ENCODE results near the gene WBP2.

The WBP2 gene

GRCh38 chr17:75824666-75825065 is 30.5 kb downstream of the WBP2 start:
- no peak for TF ChIP-seq JUND (IDR thresholded peaks at IDR 0.05; ENCODE audit: low read depth)
- no peak for DNase-seq (ENCODE audit: low read depth in 1 of 2, low spot score in 1 of 2)
- in situ Hi-C loops (cut with HindIII; ENCODE audit: low pct_unique_long_range_greater_than_20kb, low sequenced_read_pairs) = no loop called here

DNA sequence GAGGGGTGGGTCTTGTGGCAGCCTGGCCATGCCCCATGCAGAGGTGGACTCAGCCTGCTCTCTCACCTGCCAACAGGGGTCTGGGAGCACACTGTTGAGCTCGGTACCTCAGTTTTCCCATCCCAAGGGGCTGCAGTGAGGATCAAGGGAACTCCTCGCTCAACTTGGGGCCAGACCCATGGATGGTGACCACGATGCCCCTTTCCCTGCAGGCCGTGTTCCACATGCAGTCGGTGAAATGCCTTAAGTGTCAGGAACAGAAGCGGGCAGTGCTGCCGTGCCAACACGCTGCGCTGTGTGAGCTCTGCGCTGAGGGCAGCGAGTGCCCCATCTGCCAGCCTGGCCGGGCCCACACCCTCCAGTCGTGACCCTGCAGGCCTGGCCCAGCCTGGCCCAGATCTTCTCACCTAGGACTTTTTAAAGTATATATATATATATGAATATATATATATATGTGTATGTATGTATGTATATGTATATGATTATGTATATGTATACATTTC is 31.0 kb downstream of the WBP2 start:
- in situ Hi-C loops (cut with HindIII; ENCODE audit: low pct_unique_long_range_greater_than_20kb, low sequenced_read_pairs) = no loop called here
- no peak for DNase-seq (ENCODE audit: low read depth in 1 of 2, low spot score in 1 of 2)
- TF ChIP-seq JUND (IDR thresholded peaks at IDR 0.05; ENCODE audit: low read depth) = no peak

DNA sequence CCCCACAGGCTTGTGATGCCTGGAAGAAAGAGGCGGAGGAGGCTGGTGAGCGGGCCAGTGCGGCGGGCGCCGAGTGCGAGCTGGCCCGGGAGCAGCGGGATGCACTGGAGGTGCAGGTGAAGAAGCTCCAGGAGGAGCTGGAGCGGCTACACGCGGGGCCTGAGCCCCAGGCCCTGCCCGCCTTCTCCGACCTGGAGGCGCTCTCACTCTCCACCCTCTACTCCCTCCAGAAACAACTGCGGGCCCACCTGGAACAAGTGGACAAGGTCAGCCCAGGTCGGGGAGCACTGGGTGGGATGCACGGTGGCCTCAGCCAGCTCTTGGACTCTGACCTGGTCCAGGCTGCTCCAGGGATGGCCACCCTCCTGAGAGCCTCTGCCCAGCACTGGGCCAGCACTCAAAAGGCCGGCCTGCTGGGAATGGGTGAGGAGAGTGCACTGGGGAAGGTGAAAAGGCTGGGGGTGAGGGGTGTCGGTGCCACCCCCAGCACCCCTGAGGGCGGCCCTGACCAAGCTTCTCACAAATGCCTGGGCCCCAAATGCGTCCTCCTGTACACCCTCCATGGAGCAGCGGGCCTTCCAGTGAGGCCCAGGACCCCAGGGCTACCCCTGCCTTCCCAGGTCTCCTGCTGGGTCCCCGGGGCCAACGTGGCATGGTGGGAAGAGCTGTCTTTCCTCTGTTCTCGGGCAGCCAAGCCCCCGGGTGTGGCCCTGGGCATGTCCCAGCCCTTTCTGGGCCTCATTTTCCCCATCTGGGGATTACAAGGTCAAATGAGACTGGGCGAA is 31.7 kb downstream of the WBP2 start:
- TF ChIP-seq JUND (IDR thresholded peaks at IDR 0.05; ENCODE audit: low read depth) = no peak
- DNase-seq (ENCODE audit: low read depth in 1 of 2, low spot score in 1 of 2) = no peak
- in situ Hi-C loops (cut with HindIII; ENCODE audit: low pct_unique_long_range_greater_than_20kb, low sequenced_read_pairs) = no loop called here

- DNase-seq (ENCODE audit: low read depth in 1 of 2, low spot score in 1 of 2) = no peak
- in situ Hi-C loops (cut with HindIII; ENCODE audit: low pct_unique_long_range_greater_than_20kb, low sequenced_read_pairs) = no loop called here
- TF ChIP-seq JUND (IDR thresholded peaks at IDR 0.05; ENCODE audit: low read depth) = no peak
Observed at GRCh38 chr17:75822800-75823166, 32.4 kb downstream of the WBP2 start.

DNA sequence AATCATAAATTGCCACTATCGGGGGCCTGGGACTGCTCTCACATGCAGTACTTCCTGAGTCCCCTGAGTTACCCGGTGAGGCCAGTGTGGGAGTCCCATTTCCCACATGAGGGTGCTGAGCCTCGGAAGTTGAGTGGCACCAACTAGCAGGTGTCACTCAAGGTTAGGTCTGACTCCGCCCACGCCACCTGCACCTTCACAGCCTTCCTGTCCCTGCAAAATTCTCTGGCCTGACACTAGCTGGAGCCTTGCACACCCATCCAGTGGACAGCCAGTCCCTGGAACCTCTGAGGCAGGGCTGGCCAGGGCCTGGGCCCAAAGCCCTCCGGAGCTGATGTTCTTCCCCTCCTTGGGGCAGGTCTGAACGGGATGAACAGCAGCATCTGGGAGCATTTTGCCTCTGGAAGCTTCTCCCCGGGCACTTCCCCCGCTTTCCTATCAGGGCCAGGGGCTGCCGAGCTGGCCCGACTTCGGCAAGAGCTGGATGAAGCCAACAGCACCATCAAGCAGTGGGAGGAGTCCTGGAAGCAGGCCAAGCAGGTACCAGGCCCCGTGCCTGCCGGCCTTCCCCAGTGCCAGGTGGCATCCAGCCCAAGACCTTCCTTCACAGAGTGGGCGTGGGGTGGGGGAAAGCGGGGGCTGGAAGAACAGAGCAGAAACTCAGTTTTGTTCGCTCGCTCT is 32.9 kb downstream of the WBP2 start:
- in situ Hi-C loops (cut with HindIII; ENCODE audit: low pct_unique_long_range_greater_than_20kb, low sequenced_read_pairs) = no loop called here
- peak in 1 of 2 experiments; percentile 48 for DNase-seq (ENCODE audit: low read depth in 1 of 2, low spot score in 1 of 2)
- TF ChIP-seq JUND (IDR thresholded peaks at IDR 0.05; ENCODE audit: low read depth) = no peak

DNA sequence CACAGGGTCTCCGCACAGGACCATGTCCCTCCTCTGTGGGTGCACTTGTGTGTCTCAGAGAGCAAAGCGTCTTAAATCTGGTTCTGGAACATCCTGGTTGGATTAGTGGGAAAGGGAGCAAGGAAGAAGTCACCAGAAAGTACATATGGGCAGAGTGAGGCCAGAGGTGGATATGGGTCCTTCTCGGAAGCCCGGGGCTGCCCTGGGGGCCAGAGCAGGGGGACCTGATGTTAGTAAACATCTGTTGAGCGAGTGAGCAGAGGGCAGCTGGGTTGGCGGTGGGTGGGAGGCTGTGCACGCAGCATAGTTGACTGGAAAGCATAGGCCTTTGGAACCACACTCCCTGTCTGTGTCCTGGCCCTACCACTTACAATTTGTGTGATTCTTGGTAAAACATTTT is 33.6 kb downstream of the WBP2 start:
- no peak for DNase-seq (ENCODE audit: low read depth in 1 of 2, low spot score in 1 of 2)
- in situ Hi-C loops (cut with HindIII; ENCODE audit: low pct_unique_long_range_greater_than_20kb, low sequenced_read_pairs) = no loop called here
- TF ChIP-seq JUND (IDR thresholded peaks at IDR 0.05; ENCODE audit: low read depth) = no peak

- no peak for TF ChIP-seq JUND (IDR thresholded peaks at IDR 0.05; ENCODE audit: low read depth)
- in situ Hi-C loops (cut with HindIII; ENCODE audit: low pct_unique_long_range_greater_than_20kb, low sequenced_read_pairs) = no loop called here
- no peak for DNase-seq (ENCODE audit: low read depth in 1 of 2, low spot score in 1 of 2)
Observed at GRCh38 chr17:75820094-75821080, 34.7 kb downstream of the WBP2 start.

- in situ Hi-C loops (cut with HindIII; ENCODE audit: low pct_unique_long_range_greater_than_20kb, low sequenced_read_pairs) = no loop called here
- TF ChIP-seq JUND (IDR thresholded peaks at IDR 0.05; ENCODE audit: low read depth) = no peak
- DNase-seq (ENCODE audit: low read depth in 1 of 2, low spot score in 1 of 2) = no peak
Observed at GRCh38 chr17:75819678-75820077, 35.5 kb downstream of the WBP2 start.

DNA sequence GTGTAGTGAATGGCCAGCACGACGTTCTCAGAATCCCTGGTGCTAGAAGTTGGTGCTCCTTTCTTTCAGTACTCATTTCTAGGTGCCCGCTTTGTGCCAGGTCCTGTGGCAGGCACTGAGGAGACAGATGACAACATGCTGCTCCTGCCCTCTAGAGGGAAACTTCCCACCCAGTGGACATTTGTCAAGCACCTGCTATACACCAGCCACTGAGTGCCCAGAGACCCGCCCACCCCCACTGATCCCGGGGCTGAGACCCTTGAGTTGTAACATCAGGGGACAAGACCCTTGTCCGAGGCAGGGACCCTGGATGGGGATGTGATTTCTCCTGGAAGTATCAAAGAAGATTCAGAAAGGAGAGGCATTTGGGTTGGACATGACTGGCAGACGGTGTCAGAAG is 36.0 kb downstream of the WBP2 start:
- in situ Hi-C loops (cut with HindIII; ENCODE audit: low pct_unique_long_range_greater_than_20kb, low sequenced_read_pairs) = no loop called here
- no peak for TF ChIP-seq JUND (IDR thresholded peaks at IDR 0.05; ENCODE audit: low read depth)

GRCh38 chr17:75818326-75818885 is 36.7 kb downstream of the WBP2 start:
- TF ChIP-seq JUND (IDR thresholded peaks at IDR 0.05; ENCODE audit: low read depth) = no peak
- DNase-seq (ENCODE audit: low read depth in 1 of 2, low spot score in 1 of 2) = no peak
- in situ Hi-C loops (cut with HindIII; ENCODE audit: low pct_unique_long_range_greater_than_20kb, low sequenced_read_pairs) = no loop called here

More for the DNA sequence above, 36.0 kb downstream of the WBP2 start:
- peak; percentile 69 to 77 for DNase-seq (ENCODE audit: low read depth in 1 of 2, low spot score in 1 of 2)

DNA sequence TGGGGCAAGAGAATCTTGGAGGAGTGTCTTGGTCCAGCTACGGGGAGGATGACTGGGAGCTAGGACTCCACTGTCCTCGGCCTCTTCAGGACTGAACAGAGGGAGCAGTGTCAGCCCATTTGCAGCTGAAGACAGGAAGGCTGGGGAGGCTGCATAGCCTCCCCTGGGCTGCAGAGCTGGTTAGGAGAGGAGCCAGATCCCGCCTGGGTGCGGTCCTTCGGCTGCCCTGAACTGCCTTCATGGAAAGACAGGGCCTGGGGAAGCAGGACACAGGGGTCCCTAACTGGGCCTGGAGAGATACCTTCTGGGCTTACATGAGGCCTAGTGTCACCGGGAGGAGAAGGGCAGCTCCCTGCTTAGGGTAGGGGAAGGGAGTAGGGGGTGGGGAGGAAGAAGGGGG is 37.6 kb downstream of the WBP2 start:
- in situ Hi-C loops (cut with HindIII; ENCODE audit: low pct_unique_long_range_greater_than_20kb, low sequenced_read_pairs) = no loop called here
- TF ChIP-seq JUND (IDR thresholded peaks at IDR 0.05; ENCODE audit: low read depth) = no peak

DNA sequence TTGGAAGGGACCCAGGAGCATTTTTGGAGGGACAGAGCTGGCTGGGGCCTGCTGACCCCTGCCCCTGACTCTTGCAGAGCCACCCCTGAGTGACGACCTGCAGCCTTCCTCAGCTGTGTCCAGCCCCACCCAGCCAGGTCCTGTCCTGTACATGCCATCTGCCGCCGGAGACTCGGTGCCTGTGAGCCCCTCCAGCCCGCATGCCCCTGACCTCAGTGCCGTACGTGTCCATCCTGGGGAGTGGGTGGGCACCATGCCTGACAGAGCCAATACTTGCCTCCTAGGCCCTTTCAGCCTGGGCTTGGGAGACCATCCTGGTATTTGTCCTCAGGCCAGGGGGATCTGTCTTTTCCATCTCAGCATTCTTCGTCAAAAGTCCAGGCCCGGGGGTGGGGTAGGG is 38.4 kb downstream of the WBP2 start:
- DNase-seq (ENCODE audit: low read depth in 1 of 2, low spot score in 1 of 2) = no peak
- TF ChIP-seq JUND (IDR thresholded peaks at IDR 0.05; ENCODE audit: low read depth) = no peak
- in situ Hi-C loops (cut with HindIII; ENCODE audit: low pct_unique_long_range_greater_than_20kb, low sequenced_read_pairs) = no loop called here

More for the DNA sequence above, 37.6 kb downstream of the WBP2 start:
- no peak for DNase-seq (ENCODE audit: low read depth in 1 of 2, low spot score in 1 of 2)

Data from T47D (cell line).